ENCODE measurements around the gene SLF1.

SLF1 gene

GRCh38 chr5:94694671-94695070 lies 76.2 kb downstream of the SLF1 start:
- Histone ChIP-seq H3K4me2 (no peak overlapping the region), H3K4me3 (IDR thresholded peaks at IDR 0.05; ENCODE audit: insufficient read depth, low read depth, low read length) (no peak overlapping the region), H3K36me3 (ENCODE audit: insufficient read depth) (no peaks in the 10 kb centered on the region), H3K9ac (no peak overlapping the region), H3K27me3 (ENCODE audit: insufficient read depth, low read depth) (no peaks in the 10 kb centered on the region), H3K4me1 (ENCODE audit: low read depth, poor library complexity, severe bottlenecking) (no peaks in the 10 kb centered on the region), H2AFZ (ENCODE audit: low read depth) (no peak overlapping the region), H3K79me2 (ENCODE audit: insufficient read depth, low read depth) (no peaks in the 10 kb centered on the region), H3K27ac (no peak overlapping the region), H4K20me1 (ENCODE audit: insufficient read depth) (no peaks in the 10 kb centered on the region)
- TF ChIP-seq, protein P1, sequence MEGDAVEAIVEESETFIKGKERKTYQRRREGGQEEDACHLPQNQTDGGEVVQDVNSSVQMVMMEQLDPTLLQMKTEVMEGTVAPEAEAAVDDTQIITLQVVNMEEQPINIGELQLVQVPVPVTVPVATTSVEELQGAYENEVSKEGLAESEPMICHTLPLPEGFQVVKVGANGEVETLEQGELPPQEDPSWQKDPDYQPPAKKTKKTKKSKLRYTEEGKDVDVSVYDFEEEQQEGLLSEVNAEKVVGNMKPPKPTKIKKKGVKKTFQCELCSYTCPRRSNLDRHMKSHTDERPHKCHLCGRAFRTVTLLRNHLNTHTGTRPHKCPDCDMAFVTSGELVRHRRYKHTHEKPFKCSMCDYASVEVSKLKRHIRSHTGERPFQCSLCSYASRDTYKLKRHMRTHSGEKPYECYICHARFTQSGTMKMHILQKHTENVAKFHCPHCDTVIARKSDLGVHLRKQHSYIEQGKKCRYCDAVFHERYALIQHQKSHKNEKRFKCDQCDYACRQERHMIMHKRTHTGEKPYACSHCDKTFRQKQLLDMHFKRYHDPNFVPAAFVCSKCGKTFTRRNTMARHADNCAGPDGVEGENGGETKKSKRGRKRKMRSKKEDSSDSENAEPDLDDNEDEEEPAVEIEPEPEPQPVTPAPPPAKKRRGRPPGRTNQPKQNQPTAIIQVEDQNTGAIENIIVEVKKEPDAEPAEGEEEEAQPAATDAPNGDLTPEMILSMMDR (conservative IDR thresholded peaks at IDR 0.05; ENCODE audit: low read depth, low read length): no peak

DNA sequence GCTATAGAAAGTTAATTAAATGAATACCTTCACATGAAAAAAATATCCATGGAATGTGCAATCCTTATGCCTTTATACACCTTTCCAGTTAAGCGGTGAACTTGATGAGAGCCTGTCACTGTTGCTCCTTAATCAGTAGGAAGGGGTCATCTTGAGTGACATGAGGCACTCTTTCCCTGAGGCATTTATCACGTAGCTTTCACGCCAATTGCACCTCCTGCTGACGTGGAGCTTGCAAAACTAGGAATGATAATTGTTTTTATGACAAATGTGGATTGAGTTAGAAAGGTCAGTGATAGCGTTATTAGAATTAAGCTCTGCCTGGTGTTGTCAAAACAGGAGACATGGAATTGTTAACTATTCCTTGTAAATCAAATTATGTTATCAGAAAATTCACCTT lies 79.7 kb downstream of the SLF1 start:
- no peaks in the 10 kb centered on the region for H3K27me3 ChIP-seq (ENCODE audit: insufficient read depth, low read depth)
- no peaks in the 10 kb centered on the region for H3K36me3 ChIP-seq (ENCODE audit: insufficient read depth)
- H2AFZ ChIP-seq (ENCODE audit: low read depth): no peak overlapping the region
- TF ChIP-seq, protein P1 (conservative IDR thresholded peaks at IDR 0.05; ENCODE audit: low read depth, low read length): no peak
- no peaks in the 10 kb centered on the region for H3K79me2 ChIP-seq (ENCODE audit: insufficient read depth, low read depth)
- H3K27ac ChIP-seq: no peak overlapping the region
- H3K9ac ChIP-seq: no peak overlapping the region
- peaks cover 24% of the 10 kb centered on the region for H3K4me1 ChIP-seq (ENCODE audit: low read depth, poor library complexity, severe bottlenecking)
- H3K4me2 ChIP-seq: no peak overlapping the region
- no peak overlapping the region for H3K4me3 ChIP-seq (IDR thresholded peaks at IDR 0.05; ENCODE audit: insufficient read depth, low read depth, low read length)
- no peaks in the 10 kb centered on the region for H4K20me1 ChIP-seq (ENCODE audit: insufficient read depth)

DNA sequence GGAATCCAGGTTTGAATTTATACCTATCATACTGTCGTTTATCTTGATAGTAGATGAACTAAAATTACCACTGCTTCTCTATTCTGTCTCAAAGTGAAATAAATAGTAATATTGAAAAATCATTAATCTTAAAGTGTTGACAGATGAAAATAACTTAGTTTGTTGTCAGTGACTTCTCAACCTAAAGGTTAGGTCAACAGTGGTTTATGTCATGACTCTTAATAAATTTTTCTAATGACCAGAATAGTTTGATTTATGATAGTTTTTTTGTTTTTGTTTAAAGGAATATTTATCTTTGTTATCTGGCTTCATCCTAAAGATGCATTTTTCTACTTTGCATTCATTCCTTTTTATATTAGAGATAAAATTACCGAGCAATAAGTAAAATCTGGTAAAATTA lies 81.1 kb downstream of the SLF1 start:
- Histone ChIP-seq H3K9ac (no peak overlapping the region), H4K20me1 (ENCODE audit: insufficient read depth) (no peaks in the 10 kb centered on the region), H2AFZ (ENCODE audit: low read depth) (no peak overlapping the region), H3K27me3 (ENCODE audit: insufficient read depth, low read depth) (no peaks in the 10 kb centered on the region), H3K4me3 (IDR thresholded peaks at IDR 0.05; ENCODE audit: insufficient read depth, low read depth, low read length) (no peak overlapping the region), H3K36me3 (ENCODE audit: insufficient read depth) (no peaks in the 10 kb centered on the region), H3K79me2 (ENCODE audit: insufficient read depth, low read depth) (no peaks in the 10 kb centered on the region), H3K27ac (no peak overlapping the region), H3K4me1 (ENCODE audit: low read depth, poor library complexity, severe bottlenecking) (peaks cover 38% of the 10 kb centered on the region), H3K4me2 (no peak overlapping the region)
- TF ChIP-seq, protein P1 (conservative IDR thresholded peaks at IDR 0.05; ENCODE audit: low read depth, low read length): no peak

DNA sequence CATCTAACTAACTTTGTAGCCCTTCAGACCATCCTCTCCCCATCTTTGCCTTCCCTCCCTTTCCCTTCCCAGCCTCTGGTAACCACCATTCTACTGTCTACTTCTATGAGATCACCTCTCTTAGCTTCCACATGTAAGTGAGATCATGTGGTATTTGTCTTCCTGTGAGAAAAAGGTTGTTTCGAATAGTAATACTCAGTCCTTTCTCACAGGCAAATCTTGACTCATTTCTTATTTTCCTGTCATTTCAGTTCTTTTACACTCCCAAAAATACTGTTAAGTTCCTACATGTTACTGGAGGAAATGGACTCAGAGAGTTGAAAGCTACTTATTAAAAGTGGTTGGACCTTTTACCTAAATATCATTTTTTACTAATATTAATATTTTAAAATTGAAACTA lies 82.1 kb downstream of the SLF1 start:
- no peaks in the 10 kb centered on the region for H4K20me1 ChIP-seq (ENCODE audit: insufficient read depth)

More for the DNA sequence above, 82.1 kb downstream of the SLF1 start:
- H3K36me3 ChIP-seq (ENCODE audit: insufficient read depth): no peaks in the 10 kb centered on the region
- H3K27me3 ChIP-seq (ENCODE audit: insufficient read depth, low read depth): no peaks in the 10 kb centered on the region
- H3K27ac ChIP-seq: no peak overlapping the region
- H3K4me2 ChIP-seq: no peak overlapping the region
- no peak overlapping the region for H2AFZ ChIP-seq (ENCODE audit: low read depth)
- H3K4me1 ChIP-seq (ENCODE audit: low read depth, poor library complexity, severe bottlenecking): peaks cover 48% of the 10 kb centered on the region
- no peak overlapping the region for H3K4me3 ChIP-seq (IDR thresholded peaks at IDR 0.05; ENCODE audit: insufficient read depth, low read depth, low read length)
- no peaks in the 10 kb centered on the region for H3K79me2 ChIP-seq (ENCODE audit: insufficient read depth, low read depth)
- no peak overlapping the region for H3K9ac ChIP-seq
- TF ChIP-seq, protein P1 (conservative IDR thresholded peaks at IDR 0.05; ENCODE audit: low read depth, low read length): no peak

All from KMS-11 (cell line).